Neural progenitor cell (in vitro differentiated cells): ENCODE measurements around the gene TMSB10. TPM values are rescaled to one million over a fixed set of nuclear protein-coding genes. Genes with fewer than 3 reads are reported as not detected.

ENCODE experiments used
- DNase-seq: peaks from one replicate; pipeline ENCODE4 v3.0.0-alpha.2; 2016; ENCODE audit warnings: low spot score
- H2AFZ ChIP-seq: fragments of 200-600 bp; sonication (generic); replicated peaks from 2 replicates; pipeline ENCODE4 v1.6.1; 2016; ENCODE audit warnings: antibody characterized with exemption
- H3F3A ChIP-seq: fragments of 200-600 bp; sonication (generic); 2 replicates; pipeline ENCODE4 v1.6.1; 2016; ENCODE audit warnings: antibody characterized with exemption, low read depth
- H3K27ac ChIP-seq: fragments of 200-600 bp; sonication (generic); 2 replicates; pipeline ENCODE4 v1.5.1; 2016; ENCODE audit warnings: mild to moderate bottlenecking
- H3K27me3 ChIP-seq: fragments of 200-600 bp; sonication (generic); 2 replicates; pipeline ENCODE4 v1.6.1; 2016; ENCODE audit warnings: mild to moderate bottlenecking, moderate library complexity
- H3K36me3 ChIP-seq: fragments of 200-600 bp; sonication (generic); 2 replicates; pipeline ENCODE4 v1.5.1; 2016
- H3K4me1 ChIP-seq: fragments of 200-600 bp; sonication (generic); 2 replicates; pipeline ENCODE4 v1.6.1; 2016; ENCODE audit warnings: mixed run types
- H3K4me2 ChIP-seq: fragments of 200-600 bp; sonication (generic); 2 replicates; pipeline ENCODE4 v1.6.1; 2016
- H3K4me3 ChIP-seq: fragments of 200-600 bp; sonication (generic); 2 replicates; pipeline ENCODE4 v1.5.1; 2016
- H3K79me2 ChIP-seq: fragments of 200-600 bp; sonication (generic); 2 replicates; pipeline ENCODE4 v1.6.1; 2016; ENCODE audit warnings: low read depth
- H3K9ac ChIP-seq: fragments of 200-600 bp; sonication (generic); 2 replicates; pipeline ENCODE4 v1.6.1; 2016
- H3K9me3 ChIP-seq: fragments of 200-600 bp; sonication (generic); 2 replicates; pipeline ENCODE4 v1.5.1; 2016; ENCODE audit warnings: low read depth
- H4K20me1 ChIP-seq: fragments of 200-600 bp; sonication (generic); 2 replicates; pipeline ENCODE4 v1.6.1; 2016; ENCODE audit warnings: low read depth
- H3K27ac Mint-ChIP-seq: 3 replicates; pipeline ENCODE4 v1.8.0; 2021; ENCODE audit warnings: mixed read lengths
- H3K27me3 Mint-ChIP-seq: 2 replicates; pipeline ENCODE4 v1.8.0; 2022; ENCODE audit warnings: low read depth, mild to moderate bottlenecking, inconsistent platforms, moderate library complexity, mixed read lengths; ENCODE audit not compliant: insufficient read depth
- H3K36me3 Mint-ChIP-seq: 3 replicates; pipeline ENCODE4 v1.8.0; 2021; ENCODE audit warnings: mixed read lengths
- H3K4me1 Mint-ChIP-seq: 3 replicates; pipeline ENCODE4 v1.8.0; 2021; ENCODE audit warnings: mixed read lengths
- H3K4me3 Mint-ChIP-seq: 3 replicates; pipeline ENCODE4 v1.8.0; 2021; ENCODE audit warnings: mild to moderate bottlenecking, moderate library complexity, mixed read lengths
- H3K9me3 Mint-ChIP-seq: 3 replicates; pipeline ENCODE4 v1.8.0; 2020; ENCODE audit warnings: mixed read lengths
- EZH2 ChIP-seq: fragments of 200-600 bp; sonication (generic); IDR thresholded peaks from 2 replicates; pipeline ENCODE4 v1.6.1; 2017; ENCODE audit warnings: antibody characterized with exemption, mild to moderate bottlenecking, moderate library complexity
- EZH2phosphoT487 ChIP-seq: fragments of 200-600 bp; sonication (generic); IDR thresholded peaks from 2 replicates; pipeline ENCODE4 v1.6.1; 2017; ENCODE audit warnings: antibody characterized with exemption
- total RNA-seq: library from RNA; depleted of rRNA; stranded (reverse); fragments of >200 nt; gene quantifications from 2 replicates; pipeline ENCODE4 v1.2.3, GENCODE V29; 2015; ENCODE audit warnings: low replicate concordance
- TF ChIP-seq, protein P1 (sequence below): fragments of 200-600 bp; sonication (generic); IDR thresholded peaks from 2 replicates; pipeline ENCODE4 v1.5.1; 2017; ENCODE audit warnings: antibody characterized with exemption, mild to moderate bottlenecking

Gene TMSB10
- total RNA-seq, 1 donor from 2014 or later = 2,248 TPM

DNA sequence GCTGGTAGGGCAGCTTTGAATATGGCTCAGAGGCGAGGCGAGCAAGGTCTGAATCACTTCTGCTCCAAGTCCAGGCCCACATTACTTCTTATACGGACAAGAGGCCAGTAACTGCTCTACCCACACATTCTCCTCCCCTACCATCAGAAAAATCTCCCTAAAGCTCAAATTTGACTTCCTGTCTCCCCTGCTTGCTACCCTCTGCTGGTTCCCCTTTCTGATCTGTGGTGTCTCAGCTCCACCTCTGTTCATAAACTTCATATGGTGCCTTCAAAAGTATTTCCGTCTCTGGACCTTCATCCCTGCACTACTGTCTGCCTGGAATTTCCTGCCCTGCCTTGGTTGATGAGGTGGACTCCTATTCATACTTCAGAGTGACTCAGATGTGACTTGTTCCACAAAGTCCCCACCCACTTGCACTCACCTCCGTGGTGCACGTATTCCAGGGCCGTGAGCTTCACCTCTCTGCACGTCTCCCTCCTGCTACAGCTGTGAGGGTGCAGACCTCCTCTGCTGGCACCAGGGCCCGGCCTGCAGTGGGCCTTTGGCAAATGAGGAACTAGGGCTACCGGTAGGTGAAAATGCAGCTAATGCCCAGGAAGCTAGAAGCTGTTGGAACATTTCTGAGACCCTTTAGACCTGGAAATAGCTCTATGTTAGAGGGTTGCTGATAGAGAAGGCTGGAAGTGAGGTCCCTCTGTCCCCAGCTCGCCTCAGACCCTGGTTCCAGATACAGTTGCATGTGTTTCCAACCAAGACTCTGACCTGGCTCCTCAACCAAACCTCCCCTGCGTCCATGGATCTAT lies 41.0 kb downstream of the TMSB10 start:
- no peak overlapping the region for H3K27ac Mint-ChIP-seq
- Histone ChIP-seq H3K4me3 (no peak overlapping the region), H3F3A (no peaks in the 10 kb centered on the region), H3K36me3 (no peaks in the 10 kb centered on the region), H3K27me3 (no peaks in the 10 kb centered on the region), H3K9me3 (no peaks in the 10 kb centered on the region), H3K4me2 (no peak overlapping the region), H4K20me1 (no peaks in the 10 kb centered on the region), H3K9ac (no peak overlapping the region), H3K79me2 (no peaks in the 10 kb centered on the region), H3K4me1 (no peaks in the 10 kb centered on the region), H2AFZ (no peak overlapping the region), H3K27ac (no peak overlapping the region)
- no peak for DNase-seq
- H3K4me3 Mint-ChIP-seq = no peak overlapping the region
- no peaks in the 10 kb centered on the region for H3K9me3 Mint-ChIP-seq
- TF ChIP-seq EZH2phosphoT487 (no peak), EZH2 (no peak)
- TF ChIP-seq, protein P1, sequence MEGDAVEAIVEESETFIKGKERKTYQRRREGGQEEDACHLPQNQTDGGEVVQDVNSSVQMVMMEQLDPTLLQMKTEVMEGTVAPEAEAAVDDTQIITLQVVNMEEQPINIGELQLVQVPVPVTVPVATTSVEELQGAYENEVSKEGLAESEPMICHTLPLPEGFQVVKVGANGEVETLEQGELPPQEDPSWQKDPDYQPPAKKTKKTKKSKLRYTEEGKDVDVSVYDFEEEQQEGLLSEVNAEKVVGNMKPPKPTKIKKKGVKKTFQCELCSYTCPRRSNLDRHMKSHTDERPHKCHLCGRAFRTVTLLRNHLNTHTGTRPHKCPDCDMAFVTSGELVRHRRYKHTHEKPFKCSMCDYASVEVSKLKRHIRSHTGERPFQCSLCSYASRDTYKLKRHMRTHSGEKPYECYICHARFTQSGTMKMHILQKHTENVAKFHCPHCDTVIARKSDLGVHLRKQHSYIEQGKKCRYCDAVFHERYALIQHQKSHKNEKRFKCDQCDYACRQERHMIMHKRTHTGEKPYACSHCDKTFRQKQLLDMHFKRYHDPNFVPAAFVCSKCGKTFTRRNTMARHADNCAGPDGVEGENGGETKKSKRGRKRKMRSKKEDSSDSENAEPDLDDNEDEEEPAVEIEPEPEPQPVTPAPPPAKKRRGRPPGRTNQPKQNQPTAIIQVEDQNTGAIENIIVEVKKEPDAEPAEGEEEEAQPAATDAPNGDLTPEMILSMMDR = no peak
- H3K36me3 Mint-ChIP-seq = peaks cover 2% of the 10 kb centered on the region
- H3K27me3 Mint-ChIP-seq = no peaks in the 10 kb centered on the region
- peaks cover 4% of the 10 kb centered on the region for H3K4me1 Mint-ChIP-seq

GRCh38 chr2:84947010-84947593 lies 41.6 kb downstream of the TMSB10 start:
- Histone ChIP-seq H4K20me1 (no peaks in the 10 kb centered on the region), H3K27me3 (no peaks in the 10 kb centered on the region), H3K79me2 (no peaks in the 10 kb centered on the region), H3K9me3 (no peaks in the 10 kb centered on the region), H3K27ac (no peak overlapping the region), H2AFZ (no peak overlapping the region), H3K9ac (no peak overlapping the region), H3K4me3 (no peak overlapping the region), H3K36me3 (no peaks in the 10 kb centered on the region), H3K4me1 (no peaks in the 10 kb centered on the region), H3F3A (no peaks in the 10 kb centered on the region), H3K4me2 (no peak overlapping the region)
- Mint-ChIP-seq H3K27me3 (no peaks in the 10 kb centered on the region), H3K36me3 (peaks cover 2% of the 10 kb centered on the region), H3K9me3 (no peaks in the 10 kb centered on the region), H3K27ac (no peak overlapping the region), H3K4me1 (peaks cover 4% of the 10 kb centered on the region), H3K4me3 (no peak overlapping the region)
- TF ChIP-seq, protein P1 = no peak
- no peak for TF ChIP-seq EZH2phosphoT487
- no peak for TF ChIP-seq EZH2
- DNase-seq = no peak

DNA sequence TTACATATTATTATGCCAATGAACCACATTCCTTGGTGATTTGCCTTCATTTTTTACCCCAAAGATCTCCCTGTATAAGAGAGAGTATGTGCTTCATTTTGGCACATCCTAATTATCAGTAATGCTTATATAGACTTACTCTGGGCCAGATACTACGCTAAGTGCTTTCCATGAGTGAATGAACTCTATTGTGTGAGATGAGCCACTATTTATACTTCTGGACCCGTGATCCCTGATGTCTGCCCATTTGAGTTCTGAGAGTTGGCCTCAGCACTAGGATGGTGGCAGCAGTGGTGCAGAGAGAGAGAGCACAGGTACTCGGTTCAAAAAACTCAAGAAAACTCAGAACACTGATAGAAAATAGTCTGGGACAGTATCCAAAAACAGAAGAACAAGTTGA lies 48.1 kb downstream of the TMSB10 start:
- no peaks in the 10 kb centered on the region for H3K36me3 ChIP-seq
- no peaks in the 10 kb centered on the region for H3K79me2 ChIP-seq
- H3F3A ChIP-seq = peaks cover 25% of the 10 kb centered on the region
- Mint-ChIP-seq H3K27me3 (peaks cover 3% of the 10 kb centered on the region), H3K4me1 (peaks cover 17% of the 10 kb centered on the region), H3K4me3 (no peak overlapping the region), H3K36me3 (peaks cover 2% of the 10 kb centered on the region), H3K9me3 (no peaks in the 10 kb centered on the region), H3K27ac (peak overlapping the region; percentile 62)
- H3K4me2 ChIP-seq = no peak overlapping the region
- H3K4me1 ChIP-seq = peaks cover 23% of the 10 kb centered on the region
- no peak for DNase-seq
- H3K4me3 ChIP-seq = no peak overlapping the region
- H2AFZ ChIP-seq = no peak overlapping the region
- H3K27ac ChIP-seq = no peak overlapping the region
- H3K27me3 ChIP-seq = no peaks in the 10 kb centered on the region
- no peaks in the 10 kb centered on the region for H4K20me1 ChIP-seq
- H3K9ac ChIP-seq = no peak overlapping the region
- no peak for TF ChIP-seq EZH2phosphoT487
- no peak for TF ChIP-seq EZH2
- no peaks in the 10 kb centered on the region for H3K9me3 ChIP-seq

DNA sequence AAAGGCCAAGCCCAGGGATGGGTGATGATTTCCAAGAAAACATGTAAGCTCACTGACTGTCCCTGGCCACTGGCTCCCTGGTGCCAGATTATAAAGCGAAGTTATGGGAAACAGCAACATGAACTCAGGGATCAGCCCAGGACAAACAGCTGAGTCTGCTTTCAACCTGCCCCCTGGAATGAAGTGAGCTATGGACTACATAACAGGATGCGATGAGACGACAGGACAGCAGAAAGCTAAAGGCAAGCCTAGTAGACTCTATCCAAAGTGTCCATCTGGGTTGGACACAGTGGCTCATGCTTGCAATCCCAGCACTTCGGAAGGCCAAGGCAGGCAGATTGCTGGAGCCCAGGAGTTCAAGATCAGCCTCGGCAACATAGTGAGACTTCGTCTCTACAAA lies 48.9 kb downstream of the TMSB10 start:
- Histone ChIP-seq H3F3A (peaks cover 33% of the 10 kb centered on the region), H3K9ac (no peak overlapping the region), H3K79me2 (no peaks in the 10 kb centered on the region), H3K36me3 (no peaks in the 10 kb centered on the region), H4K20me1 (no peaks in the 10 kb centered on the region), H3K4me3 (no peak overlapping the region), H3K4me1 (peaks cover 31% of the 10 kb centered on the region), H3K27ac (no peak overlapping the region), H2AFZ (no peak overlapping the region), H3K27me3 (no peaks in the 10 kb centered on the region), H3K4me2 (no peak overlapping the region), H3K9me3 (no peaks in the 10 kb centered on the region)
- DNase-seq = no peak
- Mint-ChIP-seq H3K9me3 (no peaks in the 10 kb centered on the region), H3K27ac (peak overlapping the region; percentile 3), H3K4me3 (no peak overlapping the region), H3K36me3 (peaks cover 2% of the 10 kb centered on the region), H3K27me3 (peaks cover 6% of the 10 kb centered on the region), H3K4me1 (peaks cover 24% of the 10 kb centered on the region)
- TF ChIP-seq, protein P1 = no peak
- no peak for TF ChIP-seq EZH2phosphoT487
- no peak for TF ChIP-seq EZH2
